Lower leg skin (tissue), 3 donors: ENCODE results near the gene CNPY3.

Experiments used
- POLR2A ChIP-seq, 2 donors: fragments of 450-650 bp; IDR thresholded peaks; one replicate each; pipeline ENCODE4 v1.6.1; 2016 to 2017; ENCODE audit warnings: antibody characterized with exemption in 2 of 2, mild to moderate bottlenecking in 1 of 2, moderate library complexity in 1 of 2
- TF ChIP-seq, protein P1 (sequence below), 3 donors: fragments of 450-650 bp; IDR thresholded peaks; one replicate each; pipeline ENCODE4 v1.5.1; 2016; ENCODE audit warnings: antibody characterized with exemption in 3 of 3, mild to moderate bottlenecking in 3 of 3, moderate library complexity in 2 of 3

DNA sequence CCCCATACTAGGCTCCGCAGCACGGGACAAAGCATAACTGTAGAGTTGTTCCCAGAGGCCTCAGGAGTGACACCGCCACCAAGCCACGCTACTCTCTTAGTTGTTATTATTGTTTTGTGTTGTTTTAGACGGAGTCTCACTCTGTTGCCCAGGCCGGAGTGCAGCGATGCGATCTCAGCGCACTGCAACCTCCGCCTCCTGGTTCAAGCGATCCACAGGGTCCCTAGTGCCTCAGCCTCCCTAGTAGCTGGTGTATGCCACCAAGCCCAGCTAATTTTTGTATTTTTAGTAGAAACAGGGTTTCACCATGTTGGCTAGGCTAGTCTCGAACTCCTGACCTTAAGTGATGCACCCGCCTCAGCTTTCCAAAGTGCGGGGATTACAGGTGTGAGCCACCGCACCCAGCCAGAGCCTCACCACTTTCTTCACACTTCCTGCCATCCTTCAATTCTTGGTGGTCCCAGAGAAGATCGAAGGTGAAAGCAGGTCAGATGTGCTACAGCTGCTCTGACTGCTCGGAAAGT lies 38.0 kb upstream of the CNPY3 start:
- TF ChIP-seq, protein P1, sequence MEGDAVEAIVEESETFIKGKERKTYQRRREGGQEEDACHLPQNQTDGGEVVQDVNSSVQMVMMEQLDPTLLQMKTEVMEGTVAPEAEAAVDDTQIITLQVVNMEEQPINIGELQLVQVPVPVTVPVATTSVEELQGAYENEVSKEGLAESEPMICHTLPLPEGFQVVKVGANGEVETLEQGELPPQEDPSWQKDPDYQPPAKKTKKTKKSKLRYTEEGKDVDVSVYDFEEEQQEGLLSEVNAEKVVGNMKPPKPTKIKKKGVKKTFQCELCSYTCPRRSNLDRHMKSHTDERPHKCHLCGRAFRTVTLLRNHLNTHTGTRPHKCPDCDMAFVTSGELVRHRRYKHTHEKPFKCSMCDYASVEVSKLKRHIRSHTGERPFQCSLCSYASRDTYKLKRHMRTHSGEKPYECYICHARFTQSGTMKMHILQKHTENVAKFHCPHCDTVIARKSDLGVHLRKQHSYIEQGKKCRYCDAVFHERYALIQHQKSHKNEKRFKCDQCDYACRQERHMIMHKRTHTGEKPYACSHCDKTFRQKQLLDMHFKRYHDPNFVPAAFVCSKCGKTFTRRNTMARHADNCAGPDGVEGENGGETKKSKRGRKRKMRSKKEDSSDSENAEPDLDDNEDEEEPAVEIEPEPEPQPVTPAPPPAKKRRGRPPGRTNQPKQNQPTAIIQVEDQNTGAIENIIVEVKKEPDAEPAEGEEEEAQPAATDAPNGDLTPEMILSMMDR (IDR thresholded peaks at IDR 0.05): no peak
- TF ChIP-seq POLR2A (IDR thresholded peaks at IDR 0.05): no peak
